HAP-1 (cell line): ENCODE results near the gene DTX2.
"Not testable (repeated sequence)": the region's sequence is repeated elsewhere in the genome, so short reads cannot be mapped to it uniquely, and the experiment has no call there.

ENCODE experiments used
- DNase-seq, 2 experiments: peaks; one replicate each; pipeline ENCODE4 v3.0.0-alpha.2; 2016 to 2020; ENCODE audit warnings: low spot score in 2 of 2
- H3K27me3 ChIP-seq: fragments of 250-450 bp; sonication (Bioruptor Pico); 2 replicates; pipeline ENCODE4 v1.5.1; 2020; ENCODE audit warnings: low read depth, mild to moderate bottlenecking, moderate library complexity
- H3K36me3 ChIP-seq: fragments of 250-450 bp; sonication (Bioruptor Pico); replicated peaks from 2 replicates; pipeline ENCODE4 v1.5.1; 2020; ENCODE audit warnings: mild to moderate bottlenecking
- H3K4me1 ChIP-seq: fragments of 250-450 bp; sonication (Bioruptor Pico); 2 replicates; pipeline ENCODE4 v1.5.1; 2020; ENCODE audit warnings: mild to moderate bottlenecking
- H3K4me3 ChIP-seq: fragments of 250-450 bp; sonication (Bioruptor Pico); 2 replicates; pipeline ENCODE4 v1.5.1; 2020; ENCODE audit warnings: mild to moderate bottlenecking, moderate library complexity
- H3K9me3 ChIP-seq: fragments of 250-450 bp; sonication (Bioruptor Pico); 2 replicates; pipeline ENCODE4 v1.5.1; 2020; ENCODE audit warnings: mild to moderate bottlenecking, moderate library complexity
- in situ Hi-C: fragments of 300-500 bp; cut with MboI; formaldehyde crosslinking; loops from 3 replicates; pipeline ENCODE4 v1.14.3; 2020; ENCODE audit warnings: low sequenced_read_pairs, inconsistent platforms, mixed read lengths

Gene DTX2

GRCh38 chr7:76487969-76488368, 26.5 kb downstream of the DTX2 start:
- H3K4me1 ChIP-seq, H3K9me3 ChIP-seq, H3K4me3 ChIP-seq, DNase-seq, in situ Hi-C loops, H3K27me3 ChIP-seq, H3K36me3 ChIP-seq: not testable (repeated sequence)

- H3K4me1 ChIP-seq, DNase-seq, H3K36me3 ChIP-seq, in situ Hi-C loops, H3K27me3 ChIP-seq, H3K9me3 ChIP-seq, H3K4me3 ChIP-seq: not testable (repeated sequence)
These were observed 30.6 kb downstream of the DTX2 start for GRCh38 chr7:76492139-76492538.

GRCh38 chr7:76495717-76496116, 34.2 kb downstream of the DTX2 start:
- H3K9me3 ChIP-seq, in situ Hi-C loops, H3K36me3 ChIP-seq, DNase-seq, H3K27me3 ChIP-seq, H3K4me1 ChIP-seq, H3K4me3 ChIP-seq: not testable (repeated sequence)

- in situ Hi-C loops, H3K4me1 ChIP-seq, H3K36me3 ChIP-seq, H3K27me3 ChIP-seq, H3K4me3 ChIP-seq, DNase-seq, H3K9me3 ChIP-seq: not testable (repeated sequence)
These were observed 36.5 kb downstream of the DTX2 start for GRCh38 chr7:76497918-76498582.

- H3K4me1 ChIP-seq, DNase-seq, in situ Hi-C loops, H3K36me3 ChIP-seq, H3K9me3 ChIP-seq, H3K27me3 ChIP-seq, H3K4me3 ChIP-seq: not testable (repeated sequence)
These were observed 37.2 kb downstream of the DTX2 start for GRCh38 chr7:76498583-76499200.

GRCh38 chr7:76499201-76499923, 37.9 kb downstream of the DTX2 start:
- H3K4me1 ChIP-seq, DNase-seq, H3K4me3 ChIP-seq, H3K9me3 ChIP-seq, H3K36me3 ChIP-seq, in situ Hi-C loops, H3K27me3 ChIP-seq: not testable (repeated sequence)

GRCh38 chr7:76499924-76500241, 38.4 kb downstream of the DTX2 start:
- H3K9me3 ChIP-seq, H3K4me3 ChIP-seq, H3K27me3 ChIP-seq, in situ Hi-C loops, H3K36me3 ChIP-seq, DNase-seq, H3K4me1 ChIP-seq: not testable (repeated sequence)

- H3K4me3 ChIP-seq, H3K9me3 ChIP-seq, H3K36me3 ChIP-seq, in situ Hi-C loops, DNase-seq, H3K27me3 ChIP-seq, H3K4me1 ChIP-seq: not testable (repeated sequence)
These were observed 40.7 kb downstream of the DTX2 start for GRCh38 chr7:76502224-76502623.

GRCh38 chr7:76502836-76503235, 41.3 kb downstream of the DTX2 start:
- H3K4me1 ChIP-seq, DNase-seq, H3K36me3 ChIP-seq, H3K27me3 ChIP-seq, H3K9me3 ChIP-seq, H3K4me3 ChIP-seq, in situ Hi-C loops: not testable (repeated sequence)

GRCh38 chr7:76503244-76503643, 41.7 kb downstream of the DTX2 start:
- H3K27me3 ChIP-seq, DNase-seq, H3K9me3 ChIP-seq, H3K36me3 ChIP-seq, H3K4me3 ChIP-seq, in situ Hi-C loops, H3K4me1 ChIP-seq: not testable (repeated sequence)

GRCh38 chr7:76504351-76505167, 43.0 kb downstream of the DTX2 start:
- in situ Hi-C loops, result not testable (repeated sequence)

GRCh38 chr7:76505168-76506080, 43.9 kb downstream of the DTX2 start:
- in situ Hi-C loops, result no loop called here
- Histone ChIP-seq H3K9me3 (no peaks in the 10 kb centered on the region), H3K36me3 (no peaks in the 10 kb centered on the region), H3K4me1 (no peaks in the 10 kb centered on the region), H3K4me3 (no peak overlapping the region), H3K27me3 (no peaks in the 10 kb centered on the region)
- DNase-seq, result no peak

More at GRCh38 chr7:76504351-76505167, 43.0 kb downstream of the DTX2 start:
- H3K36me3 ChIP-seq, H3K4me3 ChIP-seq, DNase-seq, H3K9me3 ChIP-seq, H3K27me3 ChIP-seq, H3K4me1 ChIP-seq: not testable (repeated sequence)

GRCh38 chr7:76506081-76506440, 44.6 kb downstream of the DTX2 start:
- DNase-seq, result no peak
- in situ Hi-C loops, result no loop called here
- H3K36me3 ChIP-seq, result no peaks in the 10 kb centered on the region
- H3K4me3 ChIP-seq, result no peak overlapping the region
- H3K9me3 ChIP-seq, result no peaks in the 10 kb centered on the region
- H3K4me1 ChIP-seq, result no peaks in the 10 kb centered on the region
- H3K27me3 ChIP-seq, result no peaks in the 10 kb centered on the region
